Gastrocnemius medialis (tissue), 4 donors: Measurements from ENCODE around the gene BPIFB6.

Experiments
- POLR2A ChIP-seq, 2 donors: fragments of 450-650 bp; IDR thresholded peaks; one replicate each; pipeline ENCODE4 v1.6.1; 2017; ENCODE audit warnings: antibody characterized with exemption in 2 of 2, mild to moderate bottlenecking in 2 of 2, moderate library complexity in 2 of 2
- TF ChIP-seq, protein P1 (sequence below), 5 experiments: fragments of 450-650 bp in 3 of 5; fragments of 200-600 bp in 2 of 5; sonication (generic) in 2 of 5; IDR thresholded peaks in 4 of 5; conservative IDR thresholded peaks in 1 of 5; 1 replicate in 4 of 5; 2 replicates in 1 of 5; pipeline ENCODE4 v1.5.1; 2016 to 2019; ENCODE audit warnings: antibody characterized with exemption in 5 of 5, mild to moderate bottlenecking in 3 of 5, moderate library complexity in 3 of 5

DNA sequence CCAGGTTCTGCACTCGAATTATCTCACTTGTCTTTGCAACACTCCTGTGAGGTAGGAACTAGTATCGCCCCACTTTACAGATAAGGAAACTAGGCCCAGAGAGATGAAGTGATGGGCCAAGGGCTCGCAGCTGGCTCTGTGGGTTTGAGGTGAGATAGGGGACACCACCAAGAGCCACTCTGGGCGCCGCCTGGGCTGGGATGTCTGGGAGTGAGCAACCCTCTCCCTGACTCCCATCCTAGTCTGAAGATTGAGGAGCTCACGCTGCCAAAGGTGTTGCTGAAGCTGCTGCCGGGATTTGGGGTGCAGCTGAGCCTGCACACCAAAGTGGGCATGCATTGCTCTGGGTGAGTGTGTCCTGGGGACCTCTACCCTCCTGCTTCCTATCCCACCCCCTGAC, 27.7 kb downstream of the BPIFB6 start:
- TF ChIP-seq, protein P1, sequence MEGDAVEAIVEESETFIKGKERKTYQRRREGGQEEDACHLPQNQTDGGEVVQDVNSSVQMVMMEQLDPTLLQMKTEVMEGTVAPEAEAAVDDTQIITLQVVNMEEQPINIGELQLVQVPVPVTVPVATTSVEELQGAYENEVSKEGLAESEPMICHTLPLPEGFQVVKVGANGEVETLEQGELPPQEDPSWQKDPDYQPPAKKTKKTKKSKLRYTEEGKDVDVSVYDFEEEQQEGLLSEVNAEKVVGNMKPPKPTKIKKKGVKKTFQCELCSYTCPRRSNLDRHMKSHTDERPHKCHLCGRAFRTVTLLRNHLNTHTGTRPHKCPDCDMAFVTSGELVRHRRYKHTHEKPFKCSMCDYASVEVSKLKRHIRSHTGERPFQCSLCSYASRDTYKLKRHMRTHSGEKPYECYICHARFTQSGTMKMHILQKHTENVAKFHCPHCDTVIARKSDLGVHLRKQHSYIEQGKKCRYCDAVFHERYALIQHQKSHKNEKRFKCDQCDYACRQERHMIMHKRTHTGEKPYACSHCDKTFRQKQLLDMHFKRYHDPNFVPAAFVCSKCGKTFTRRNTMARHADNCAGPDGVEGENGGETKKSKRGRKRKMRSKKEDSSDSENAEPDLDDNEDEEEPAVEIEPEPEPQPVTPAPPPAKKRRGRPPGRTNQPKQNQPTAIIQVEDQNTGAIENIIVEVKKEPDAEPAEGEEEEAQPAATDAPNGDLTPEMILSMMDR (IDR thresholded peaks at IDR 0.05 in 4 of 5, conservative IDR thresholded peaks at IDR 0.05 in 1 of 5), result no peak
- no peak for TF ChIP-seq POLR2A (IDR thresholded peaks at IDR 0.05)
